Activated CD4-positive, alpha-beta T cell treated with anti-CD3 and anti-CD28 coated beads for 24 hours (primary cell): Measurements from ENCODE around the gene MYEF2.

Experiments used
- DNase-seq, 2 donors: peaks; one replicate each; pipeline ENCODE4 v3.0.0-alpha.2; 2020; ENCODE audit warnings: low read depth in 2 of 2

The MYEF2 gene

DNA sequence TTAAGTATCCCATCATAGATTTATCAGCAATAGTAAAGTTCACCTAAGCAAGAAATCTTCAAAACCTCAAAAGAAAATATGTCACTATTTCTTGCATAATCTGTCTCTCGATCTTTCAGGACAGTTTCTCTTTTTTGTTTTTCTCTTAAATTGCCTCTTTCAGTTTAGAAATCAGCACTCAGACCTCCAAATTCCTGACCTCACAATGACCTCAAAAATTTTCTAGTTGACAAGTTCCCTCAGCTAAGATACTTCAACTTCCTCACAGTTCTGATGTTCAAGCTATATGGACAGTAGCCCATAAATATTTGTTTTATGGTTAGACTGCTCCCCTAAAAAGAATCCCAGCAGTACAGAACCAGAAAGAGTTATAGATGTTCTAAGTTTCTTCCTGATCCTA is 33.2 kb downstream of the MYEF2 start:
- no peak for DNase-seq

DNA sequence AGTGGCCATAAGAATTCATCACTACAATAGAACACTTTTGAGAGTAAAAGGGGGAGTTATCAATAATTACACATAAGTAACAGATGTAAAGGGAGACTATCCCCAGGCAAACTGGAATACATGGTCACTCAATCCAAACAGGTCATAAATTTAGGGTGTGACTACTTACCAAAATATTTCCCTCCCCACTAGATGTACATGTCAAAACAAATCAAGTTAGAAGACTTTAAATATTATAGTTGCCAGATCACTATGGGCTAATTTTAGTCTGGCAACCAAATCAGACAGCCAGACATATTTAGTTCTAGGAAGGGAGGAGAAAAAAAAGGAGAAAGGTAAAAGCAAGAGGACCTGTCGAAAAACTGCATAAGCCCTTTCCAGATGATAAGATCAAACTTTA is 34.2 kb downstream of the MYEF2 start:
- no peak for DNase-seq

DNA sequence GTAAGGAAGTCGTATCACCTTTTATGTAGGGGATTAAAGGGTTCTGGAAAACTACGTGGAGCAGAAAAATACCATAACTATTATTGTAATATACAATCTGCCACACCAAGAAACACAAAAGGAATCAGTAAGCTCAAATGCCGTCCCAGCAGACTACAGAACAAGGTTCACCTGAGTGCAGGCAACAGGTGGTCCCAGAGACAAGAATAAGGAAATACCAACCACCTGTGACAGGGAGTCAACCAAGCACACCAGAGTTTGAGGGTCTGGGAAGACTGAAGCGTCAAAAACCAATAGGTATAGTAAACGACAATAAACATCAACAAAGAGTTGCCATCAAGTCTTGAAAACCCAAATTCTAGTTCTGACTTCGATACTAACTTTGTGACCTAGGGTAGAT is 45.2 kb downstream of the MYEF2 start:
- DNase-seq, result no peak

DNA sequence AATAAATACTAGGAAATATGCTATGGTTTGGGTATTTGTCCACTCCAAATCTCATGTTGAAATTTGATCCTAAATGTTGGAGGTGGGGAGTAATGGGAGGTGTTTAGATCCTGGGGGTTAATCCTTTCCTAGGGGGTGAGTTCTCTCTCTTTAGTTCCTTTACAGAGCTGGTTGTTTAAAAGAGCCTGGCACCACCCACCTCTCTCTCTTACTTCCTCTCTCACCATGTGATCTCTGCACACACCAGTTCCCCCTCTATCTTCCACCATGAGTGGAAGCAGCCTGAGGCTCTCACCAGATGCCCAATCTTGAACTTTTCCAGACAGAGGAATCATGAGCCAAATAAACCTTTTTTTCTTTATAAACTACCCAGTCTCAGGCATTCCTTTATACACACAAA is 46.8 kb downstream of the MYEF2 start:
- DNase-seq, result no peak

DNA sequence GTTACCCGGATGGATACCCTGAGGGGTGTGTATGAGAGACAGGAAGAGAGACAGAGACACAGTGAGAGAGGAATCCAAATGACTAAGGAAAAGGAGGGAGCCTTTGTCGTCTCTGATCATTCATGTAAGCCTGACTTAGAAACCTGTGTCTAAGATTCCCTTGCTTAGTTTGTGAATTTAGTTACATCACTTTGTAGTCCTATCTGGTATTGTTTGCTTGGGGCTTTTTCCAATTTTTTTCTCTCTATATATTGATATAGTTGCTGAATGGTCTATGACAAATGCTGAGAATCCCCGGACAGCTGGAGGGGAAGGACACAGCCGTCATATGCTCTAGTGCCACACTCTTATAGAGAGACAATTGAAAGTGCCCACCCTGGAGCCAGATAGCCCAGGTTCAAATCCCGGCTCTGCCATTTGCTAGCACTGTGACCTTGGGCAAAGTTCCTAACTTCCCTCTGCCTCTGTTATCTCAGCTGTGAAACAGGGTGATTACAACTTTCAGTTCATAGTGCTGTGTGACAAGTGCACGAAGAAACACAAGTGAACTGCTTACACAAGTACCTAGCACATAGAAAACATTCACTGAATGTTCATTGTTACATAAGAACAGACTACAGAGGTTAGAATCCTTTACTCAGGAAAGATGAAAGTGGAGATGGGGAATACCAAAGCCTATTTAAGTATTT is 51.3 kb downstream of the MYEF2 start:
- DNase-seq, result no peak

DNA sequence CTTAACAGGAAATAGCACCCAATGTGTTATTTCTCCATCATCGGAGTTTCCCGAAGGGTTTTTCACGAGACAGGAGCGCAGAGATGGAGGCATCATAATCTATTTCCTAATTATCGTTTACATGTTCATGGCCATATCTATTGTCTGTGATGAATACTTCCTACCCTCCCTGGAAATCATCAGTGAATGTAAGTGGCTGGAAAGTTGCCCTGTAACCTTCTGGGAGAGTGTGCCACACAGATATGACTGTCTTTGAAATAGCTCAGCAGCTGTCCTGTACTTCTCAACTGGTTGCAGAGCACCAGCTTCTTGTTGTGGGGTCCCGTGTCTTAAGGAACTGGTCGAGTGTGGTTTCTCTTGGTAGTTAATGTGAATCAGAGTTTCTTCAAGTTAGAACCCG is 56.2 kb downstream of the MYEF2 start:
- no peak for DNase-seq

DNA sequence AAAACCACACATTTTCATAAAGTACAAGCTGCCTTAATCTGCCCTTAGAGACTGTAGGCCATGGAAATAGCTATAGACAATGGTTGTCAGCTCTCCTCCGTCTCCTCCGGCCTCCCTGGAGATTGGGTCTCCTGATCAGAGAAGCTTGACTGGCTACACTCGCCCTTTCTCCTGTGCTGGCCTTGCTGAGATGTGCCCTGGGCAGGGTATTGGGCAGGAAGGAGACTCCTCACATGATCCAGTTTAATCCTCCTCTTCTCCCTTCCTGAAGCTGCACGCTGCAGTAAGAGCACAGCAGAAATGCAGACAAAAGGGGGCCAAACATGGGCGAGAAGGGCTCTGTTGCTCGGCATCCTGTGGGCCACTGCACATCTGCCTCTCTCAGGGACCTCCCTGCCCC is 57.4 kb downstream of the MYEF2 start, which contains the start of gene SLC24A5:
TSS of gene SLC24A5 (plus strand) at position 246 of the 400 bp plus-strand sequence. CDS start at position 301, 55 bp downstream.
- DNase-seq, result no peak

DNA sequence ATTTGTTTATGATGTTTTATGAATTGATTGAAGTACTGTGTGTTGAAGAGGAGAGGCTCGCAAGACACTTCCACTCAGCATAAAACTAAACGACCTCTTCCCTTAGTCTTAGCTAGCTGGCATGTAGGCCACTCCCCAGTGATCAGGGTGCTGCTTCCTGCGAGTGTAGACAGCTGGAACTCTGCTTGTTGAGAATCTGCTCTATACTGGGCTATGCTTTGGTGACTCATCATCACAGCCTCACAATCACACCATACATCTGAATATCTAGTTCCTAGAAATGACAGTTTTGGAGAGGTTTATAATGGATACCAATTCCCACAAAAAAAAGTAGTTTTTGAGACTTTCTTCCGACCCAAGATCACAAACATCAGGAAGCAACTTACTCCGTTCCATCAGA is 58.8 kb downstream of the MYEF2 start:
- DNase-seq, result no peak

DNA sequence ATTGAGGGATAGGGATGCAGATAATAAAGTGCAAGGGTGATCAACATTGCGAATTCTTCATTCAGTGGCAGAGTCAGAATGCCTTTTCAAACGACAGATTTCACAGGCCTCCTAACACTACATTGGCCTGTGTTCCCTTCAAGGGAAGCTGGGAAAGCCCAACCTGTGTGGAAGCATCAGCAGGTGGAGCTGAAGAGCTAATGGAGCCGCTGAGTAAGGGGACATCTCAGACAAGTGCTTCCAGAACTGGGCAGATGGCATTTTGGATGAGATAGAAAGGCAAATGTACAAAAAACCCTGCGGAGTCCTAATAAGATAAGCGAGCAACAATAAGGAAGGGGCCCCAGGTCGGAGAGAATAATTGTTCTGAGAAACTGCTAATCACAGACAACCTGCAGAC is 65.9 kb downstream of the MYEF2 start:
- DNase-seq, result no peak

DNA sequence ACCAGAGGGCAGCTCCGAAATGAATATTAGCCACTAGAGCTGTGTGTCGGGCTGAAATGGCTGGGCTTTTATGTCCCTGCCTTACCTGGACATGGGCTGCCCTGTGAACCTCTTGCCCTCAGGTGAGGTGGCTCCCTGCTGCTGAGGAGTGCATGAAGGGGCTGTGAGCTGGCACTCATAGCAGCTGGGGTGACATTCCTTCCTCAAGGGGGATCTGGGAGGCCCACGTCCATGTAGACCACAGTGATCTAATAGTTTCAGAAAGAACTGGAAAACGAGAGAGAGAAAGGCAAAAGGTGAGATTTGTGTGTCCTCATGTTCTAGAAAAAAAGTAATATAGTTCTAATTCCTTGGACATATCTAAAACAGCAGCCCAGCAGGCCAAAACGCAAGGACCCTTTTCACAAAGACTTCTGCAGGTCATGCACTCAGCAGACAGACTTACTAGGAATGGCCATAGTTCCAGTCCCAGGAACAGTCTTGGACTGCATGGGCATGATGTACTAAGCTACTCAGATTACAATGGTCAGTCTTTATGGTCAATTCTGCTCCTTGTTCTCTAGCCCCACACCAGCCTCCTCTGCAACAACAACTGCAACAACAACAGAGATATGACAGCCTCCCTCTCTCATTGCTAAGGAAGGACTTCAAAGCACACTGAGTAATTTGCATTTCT is 68.1 kb downstream of the MYEF2 start:
- no peak for DNase-seq

DNA sequence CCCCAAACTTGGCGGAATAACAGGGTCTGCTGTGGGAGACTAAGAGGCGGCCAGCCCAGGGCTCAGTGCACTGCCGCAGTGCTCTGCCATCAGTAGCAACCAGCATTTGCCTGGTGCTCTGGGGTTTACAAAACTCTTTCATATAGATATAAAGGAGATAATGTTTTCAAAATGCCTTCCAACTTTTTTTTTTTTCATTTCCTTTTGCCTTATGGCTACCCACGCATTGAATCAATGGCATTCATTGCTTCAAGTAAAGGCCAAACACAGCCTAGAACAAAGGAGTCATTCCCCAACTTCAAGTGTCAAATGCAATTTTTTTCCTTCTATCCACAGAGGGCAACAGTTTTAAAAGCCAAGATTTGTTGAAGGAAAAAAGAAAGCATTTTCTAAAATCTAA is 68.9 kb downstream of the MYEF2 start:
- DNase-seq, result no peak

DNA sequence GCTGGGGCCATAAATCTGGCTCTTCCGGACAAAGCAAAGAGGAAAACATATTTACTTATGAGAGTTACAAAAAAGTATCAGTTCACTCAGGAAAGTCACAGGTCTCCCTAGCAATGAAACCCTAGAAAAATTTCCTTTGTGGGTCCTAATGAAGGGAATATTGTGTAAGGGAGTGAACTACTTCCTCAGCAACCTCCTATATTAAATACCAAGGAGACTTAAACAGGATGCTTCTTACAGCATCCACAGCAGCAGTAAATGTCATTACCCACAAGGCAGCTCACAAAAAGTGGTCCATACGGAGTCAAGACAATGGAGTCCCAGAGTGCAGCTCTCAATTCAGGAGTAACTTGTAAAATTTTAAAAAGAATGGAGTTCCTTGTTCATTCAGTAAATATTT is 72.2 kb downstream of the MYEF2 start:
- no peak for DNase-seq

DNA sequence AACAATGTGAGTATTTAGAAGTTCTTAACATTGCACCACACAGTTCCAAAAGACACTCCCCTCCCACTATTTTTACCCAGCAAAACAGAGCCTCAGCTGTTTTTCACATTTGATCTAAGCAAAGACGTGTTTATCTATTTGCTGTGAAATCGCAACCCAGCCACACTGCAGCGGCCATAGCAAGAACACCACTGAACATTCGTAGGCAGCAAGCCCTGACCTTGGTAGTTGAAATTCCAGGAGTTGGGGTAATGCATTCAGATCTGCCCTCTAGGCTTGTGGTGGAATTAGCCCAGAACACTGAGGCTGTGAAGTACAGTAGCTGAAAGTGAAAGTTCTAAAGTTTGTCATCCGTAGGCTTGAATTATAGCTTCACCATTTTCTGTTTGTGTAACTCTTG is 74.4 kb downstream of the MYEF2 start:
- no peak for DNase-seq

DNA sequence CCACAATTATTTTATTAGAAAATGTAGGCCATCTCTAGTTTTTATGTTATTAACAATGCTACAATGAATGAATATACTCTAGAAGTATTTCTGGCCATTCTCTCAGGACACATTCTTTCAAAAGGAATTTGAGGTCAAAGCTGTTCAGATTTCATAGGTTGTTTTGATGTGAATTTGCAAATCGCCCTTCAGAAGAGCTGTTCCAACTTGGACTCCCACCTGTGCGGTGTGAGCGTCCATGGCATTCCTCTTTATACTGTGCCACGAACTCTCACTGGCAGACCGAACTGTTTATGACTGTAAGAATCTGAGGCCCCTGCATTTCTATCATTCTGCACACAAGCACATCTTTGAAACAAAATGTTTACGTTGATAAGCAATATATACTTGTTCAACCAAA is 75.9 kb downstream of the MYEF2 start:
- no peak for DNase-seq

DNA sequence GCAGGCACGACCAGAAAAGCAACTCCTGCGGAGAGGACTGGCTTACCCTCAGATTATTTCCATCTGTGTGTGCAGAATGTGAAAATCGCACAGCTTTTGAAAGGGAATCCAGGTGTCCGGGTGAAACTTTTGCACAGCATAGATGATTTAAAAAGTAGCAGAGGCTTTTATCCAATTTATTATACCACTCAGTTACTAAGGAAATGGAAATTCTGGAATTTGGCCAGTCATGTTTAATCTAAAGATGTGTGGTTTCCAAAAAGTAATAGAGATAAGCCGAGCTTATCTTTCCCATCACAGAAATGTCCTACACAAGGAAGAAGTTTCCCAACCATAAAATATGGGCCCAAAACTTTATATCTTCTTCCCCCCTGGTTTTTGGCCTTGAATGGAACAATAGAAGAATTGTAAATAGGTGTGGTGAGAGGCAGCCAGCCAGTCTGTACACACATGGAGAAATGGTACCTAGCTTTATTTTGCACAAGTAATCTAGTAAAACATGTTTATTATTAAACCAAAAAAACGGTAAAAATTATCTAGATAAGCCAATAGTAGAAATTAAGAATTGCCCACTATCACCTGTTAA is 76.6 kb downstream of the MYEF2 start:
- DNase-seq, result no peak

DNA sequence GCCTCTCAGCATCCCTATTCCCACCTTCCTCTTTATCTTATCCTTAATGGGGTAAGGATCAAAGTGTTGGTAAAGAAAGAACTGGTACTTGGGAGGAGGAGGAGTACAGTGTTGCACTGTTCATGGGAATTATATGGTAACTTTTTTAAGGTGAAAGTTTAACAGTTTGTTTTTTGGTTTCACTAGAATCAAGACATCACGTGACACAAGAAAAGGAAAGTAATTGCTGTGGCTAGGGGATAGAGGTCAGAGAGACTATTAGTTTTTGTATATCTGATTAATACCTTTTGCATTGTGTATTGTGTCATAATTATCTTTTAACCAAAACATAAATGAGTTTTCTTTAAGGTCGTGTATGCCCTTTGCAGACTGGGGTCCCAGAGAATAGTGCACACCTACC is 80.8 kb downstream of the MYEF2 start:
- no peak for DNase-seq

DNA sequence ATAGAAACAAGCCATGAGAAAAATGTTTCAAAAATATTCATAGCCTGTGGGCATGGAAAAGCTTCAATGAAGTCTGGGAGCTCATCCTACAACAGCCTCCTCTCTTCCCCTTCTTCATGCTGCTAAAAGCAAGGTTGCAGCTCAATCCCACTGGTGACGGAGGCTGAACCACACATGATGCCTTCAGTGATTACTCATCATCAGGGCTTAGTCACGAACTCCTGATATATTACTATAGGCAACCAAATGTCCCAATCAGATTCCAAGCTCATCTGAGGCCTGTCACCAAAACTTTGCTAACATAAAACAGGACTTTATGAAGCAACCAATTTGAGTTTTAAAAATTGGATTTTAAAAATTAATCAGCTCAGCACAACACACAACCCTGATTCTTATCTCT is 81.3 kb downstream of the MYEF2 start:
- no peak for DNase-seq

DNA sequence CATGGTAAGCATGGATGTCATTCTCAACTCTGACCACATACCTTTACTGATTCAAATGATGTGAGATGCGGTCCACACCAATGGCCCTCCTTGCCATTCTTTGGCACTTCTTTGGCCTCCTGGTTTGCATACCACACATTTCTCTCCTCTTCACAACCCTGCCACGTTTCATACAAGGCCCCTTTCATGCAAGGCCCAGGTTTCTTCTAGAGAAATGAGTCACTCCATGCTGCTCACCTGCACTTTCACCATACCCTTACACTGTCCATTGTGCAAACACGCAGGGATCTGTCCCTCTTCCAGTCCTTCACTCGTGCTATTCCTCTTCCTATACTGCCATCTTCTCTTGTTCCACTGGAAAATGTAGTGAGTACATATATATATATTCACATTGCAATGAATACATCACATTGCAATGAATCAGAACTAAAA is 81.7 kb downstream of the MYEF2 start:
- DNase-seq, result no peak

DNA sequence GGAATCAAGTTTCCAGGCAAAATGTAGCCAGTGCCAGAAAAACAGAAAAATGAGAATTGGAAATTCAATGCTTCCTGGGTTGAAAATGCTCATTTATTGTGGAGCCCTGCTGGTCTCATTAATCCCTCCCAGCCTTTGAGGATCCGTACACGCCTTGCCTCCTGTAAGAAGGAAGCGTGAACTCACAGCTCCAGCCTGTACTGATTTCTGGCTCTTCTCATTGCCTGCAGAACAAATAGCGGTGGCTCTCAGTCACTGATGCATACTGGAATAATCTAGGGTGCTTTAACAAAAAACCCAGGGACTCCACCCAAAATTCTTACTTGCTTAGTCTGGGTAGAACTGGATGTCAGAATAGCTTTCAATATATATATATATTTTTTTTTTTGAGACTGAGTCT is 86.6 kb downstream of the MYEF2 start:
- no peak for DNase-seq

DNA sequence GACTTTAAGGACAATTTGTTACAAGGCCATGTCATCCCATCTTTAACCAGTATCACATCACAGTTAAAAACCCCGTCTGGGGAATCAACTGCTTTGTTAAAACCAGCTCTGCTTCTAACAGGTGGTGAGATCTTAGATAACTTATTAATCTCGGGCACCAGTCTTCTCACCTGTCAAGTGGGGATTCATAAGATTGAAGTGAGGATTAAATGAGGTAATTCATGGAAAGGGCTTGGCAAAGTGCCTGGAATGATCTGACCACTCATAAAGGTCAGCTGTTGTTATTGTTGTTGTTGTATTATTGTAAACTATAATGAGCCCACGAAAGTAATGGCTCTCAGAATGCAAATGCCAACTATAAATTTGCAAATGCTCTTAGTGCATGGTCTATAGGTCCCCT is 87.4 kb downstream of the MYEF2 start:
- no peak for DNase-seq

DNA sequence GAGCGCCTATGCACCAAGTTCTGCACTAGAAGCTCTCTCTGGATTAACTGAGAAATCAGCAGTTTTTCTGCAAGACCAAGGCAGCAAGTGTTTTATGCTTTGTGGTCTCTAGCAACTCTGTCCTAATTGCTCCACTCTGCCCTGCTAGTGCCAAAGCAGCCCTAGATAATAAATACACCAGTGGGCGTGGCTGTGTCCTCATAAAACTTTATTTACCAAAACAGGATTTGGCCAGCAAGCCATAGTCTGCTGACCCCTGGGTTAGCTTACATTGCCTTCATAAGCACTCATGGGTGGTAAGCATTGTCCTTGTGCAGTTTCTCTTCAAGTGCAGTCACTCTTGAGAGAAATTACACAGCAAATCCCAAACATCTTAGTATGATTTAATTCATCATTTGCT is 88.0 kb downstream of the MYEF2 start:
- DNase-seq, result no peak

DNA sequence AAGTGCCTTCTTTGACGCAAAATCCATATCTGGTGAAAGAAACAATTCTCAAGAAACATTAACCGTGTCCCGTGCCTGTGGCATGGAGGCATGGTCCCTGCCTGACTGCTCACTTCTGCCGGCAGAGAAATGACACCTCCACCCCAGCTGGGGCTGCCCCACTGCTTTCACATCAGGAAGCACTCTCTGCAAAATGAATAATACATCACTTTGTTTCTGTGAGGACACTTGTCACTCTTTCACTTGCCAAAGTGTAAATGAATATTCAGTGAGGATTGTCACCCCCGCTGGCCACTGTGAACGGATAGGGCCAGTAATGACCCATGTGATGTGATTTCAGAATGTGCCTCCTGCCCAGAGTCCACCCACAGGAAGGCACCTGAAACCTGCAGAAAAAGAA is 88.4 kb downstream of the MYEF2 start:
- no peak for DNase-seq

DNA sequence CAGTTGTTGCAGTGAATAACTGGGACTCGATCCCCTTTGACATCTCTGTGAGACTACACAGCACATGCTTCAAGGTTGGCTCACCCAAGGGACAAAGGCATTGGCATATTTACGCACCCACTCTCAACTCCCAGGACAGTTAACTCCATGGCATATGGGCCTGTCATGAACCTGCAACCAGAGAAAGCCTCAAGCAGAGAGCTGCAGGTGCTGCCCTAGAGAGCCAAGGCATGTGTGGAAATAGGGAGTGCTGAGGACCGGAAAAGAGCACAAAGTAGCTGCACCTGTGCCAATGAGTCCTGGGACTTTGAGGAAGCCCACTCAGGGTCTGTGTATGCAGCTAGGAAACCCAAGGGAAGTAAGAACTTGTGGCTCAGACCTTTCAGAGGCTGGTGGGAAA is 90.3 kb downstream of the MYEF2 start:
- DNase-seq, result no peak
